HAP-1 (cell line): ENCODE results near the gene HINFP.
A peak's percentile ranks its signal among the peaks of the same experiment; 100 is the strongest.
"Not testable (repeated sequence)": the region's sequence is repeated elsewhere in the genome, so short reads cannot be mapped to it uniquely, and the experiment has no call there.

Experiments used
- DNase-seq, 2 experiments: peaks; one replicate each; pipeline ENCODE4 v3.0.0-alpha.2; 2016 to 2020; ENCODE audit warnings: low spot score in 2 of 2
- H3K27me3 ChIP-seq: fragments of 250-450 bp; sonication (Bioruptor Pico); 2 replicates; pipeline ENCODE4 v1.5.1; 2020; ENCODE audit warnings: low read depth, mild to moderate bottlenecking, moderate library complexity
- H3K36me3 ChIP-seq: fragments of 250-450 bp; sonication (Bioruptor Pico); replicated peaks from 2 replicates; pipeline ENCODE4 v1.5.1; 2020; ENCODE audit warnings: mild to moderate bottlenecking
- H3K4me1 ChIP-seq: fragments of 250-450 bp; sonication (Bioruptor Pico); 2 replicates; pipeline ENCODE4 v1.5.1; 2020; ENCODE audit warnings: mild to moderate bottlenecking
- H3K4me3 ChIP-seq: fragments of 250-450 bp; sonication (Bioruptor Pico); 2 replicates; pipeline ENCODE4 v1.5.1; 2020; ENCODE audit warnings: mild to moderate bottlenecking, moderate library complexity
- H3K9me3 ChIP-seq: fragments of 250-450 bp; sonication (Bioruptor Pico); 2 replicates; pipeline ENCODE4 v1.5.1; 2020; ENCODE audit warnings: mild to moderate bottlenecking, moderate library complexity
- in situ Hi-C: fragments of 300-500 bp; cut with MboI; formaldehyde crosslinking; loops from 3 replicates; pipeline ENCODE4 v1.14.3; 2020; ENCODE audit warnings: low sequenced_read_pairs, inconsistent platforms, mixed read lengths

The HINFP gene

GRCh38 chr11:119116601-119117000 lies 4.8 kb upstream of the HINFP start:
- Histone ChIP-seq H3K36me3 (peaks cover 21% of the 10 kb centered on the region), H3K9me3 (no peaks in the 10 kb centered on the region), H3K27me3 (no peaks in the 10 kb centered on the region), H3K4me1 (peaks cover 9% of the 10 kb centered on the region), H3K4me3 (no peak overlapping the region)
- in situ Hi-C loops: no loop called here
- no peak for DNase-seq

DNA sequence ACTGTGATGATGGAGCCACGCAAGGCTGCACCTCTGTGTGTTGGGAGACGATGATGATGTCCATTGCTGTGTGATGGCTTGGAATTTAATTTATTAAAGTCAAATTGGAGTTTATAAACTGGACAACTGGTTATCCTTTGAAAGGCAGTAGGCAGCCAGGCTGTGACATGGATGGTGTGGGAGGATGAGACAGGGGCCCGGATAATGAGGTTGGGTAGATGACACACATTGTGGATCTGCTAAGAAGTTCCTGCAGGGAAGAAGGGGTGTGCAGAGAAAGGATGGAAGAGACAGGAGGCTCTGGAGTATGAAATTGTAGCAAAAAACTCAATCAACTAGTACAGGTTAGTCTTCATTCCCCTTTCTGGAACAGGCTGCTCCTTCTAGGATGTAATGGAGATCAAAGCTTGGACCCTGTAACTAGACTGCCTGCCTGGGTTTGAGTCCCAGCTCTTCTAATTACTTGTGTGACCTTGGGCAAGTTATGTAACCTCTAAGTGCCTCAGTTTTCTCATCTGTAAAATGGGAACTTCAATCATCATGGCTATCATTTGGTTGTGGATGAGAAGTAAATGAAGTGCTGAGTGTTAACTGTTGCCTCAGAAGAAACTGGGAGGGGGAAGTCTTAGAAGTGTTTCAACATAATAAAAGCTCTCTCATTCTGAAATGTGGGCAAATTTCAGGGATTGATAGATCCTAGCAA lies 4.2 kb upstream of the HINFP start:
- Histone ChIP-seq H3K27me3 (no peaks in the 10 kb centered on the region), H3K4me1 (peaks cover 10% of the 10 kb centered on the region), H3K4me3 (no peak overlapping the region), H3K9me3 (no peaks in the 10 kb centered on the region), H3K36me3 (peaks cover 20% of the 10 kb centered on the region)
- in situ Hi-C loops: no loop called here
- no peak for DNase-seq

- Histone ChIP-seq H3K36me3 (peaks cover 14% of the 10 kb centered on the region), H3K4me3 (no peak overlapping the region), H3K27me3 (no peaks in the 10 kb centered on the region), H3K4me1 (peaks cover 13% of the 10 kb centered on the region), H3K9me3 (no peaks in the 10 kb centered on the region)
- in situ Hi-C loops: no loop called here
- no peak for DNase-seq
Measured at GRCh38 chr11:119118227-119118626, 3.2 kb upstream of the HINFP start.

GRCh38 chr11:119118946-119119345 lies 2.4 kb upstream of the HINFP start:
- H3K4me1 ChIP-seq: peaks cover 13% of the 10 kb centered on the region
- H3K4me3 ChIP-seq: no peak overlapping the region
- no peaks in the 10 kb centered on the region for H3K27me3 ChIP-seq
- H3K9me3 ChIP-seq: no peaks in the 10 kb centered on the region
- DNase-seq: no peak
- in situ Hi-C loops: no loop called here
- H3K36me3 ChIP-seq: peaks cover 14% of the 10 kb centered on the region

- peaks cover 13% of the 10 kb centered on the region for H3K4me1 ChIP-seq
- peak overlapping the region; percentile 83 for H3K4me3 ChIP-seq
- peaks cover 17% of the 10 kb centered on the region for H3K36me3 ChIP-seq
- in situ Hi-C loops: no loop called here
- H3K9me3 ChIP-seq: no peaks in the 10 kb centered on the region
- peak; percentile 61 to 74 for DNase-seq
- H3K27me3 ChIP-seq: no peaks in the 10 kb centered on the region
Measured at GRCh38 chr11:119120639-119121007, 757 bp upstream of the HINFP start.

GRCh38 chr11:119121811-119122124 lies 388 bp downstream of the HINFP start:
- peak overlapping the region; percentile 83 for H3K4me3 ChIP-seq
- in situ Hi-C loops: no loop called here

GRCh38 chr11:119125821-119126220 lies 4.4 kb downstream of the HINFP start:
- DNase-seq: no peak
- in situ Hi-C loops: no loop called here
- Histone ChIP-seq H3K27me3 (no peaks in the 10 kb centered on the region), H3K4me3 (no peak overlapping the region), H3K4me1 (peaks cover 7% of the 10 kb centered on the region), H3K9me3 (no peaks in the 10 kb centered on the region), H3K36me3 (peaks cover 29% of the 10 kb centered on the region)

More at GRCh38 chr11:119121811-119122124, 388 bp downstream of the HINFP start:
- no peaks in the 10 kb centered on the region for H3K9me3 ChIP-seq
- H3K4me1 ChIP-seq: peaks cover 13% of the 10 kb centered on the region
- H3K27me3 ChIP-seq: no peaks in the 10 kb centered on the region
- H3K36me3 ChIP-seq: peaks cover 19% of the 10 kb centered on the region
- DNase-seq: no peak

- peaks cover 4% of the 10 kb centered on the region for H3K4me1 ChIP-seq
- H3K36me3 ChIP-seq: peaks cover 32% of the 10 kb centered on the region
- no peak overlapping the region for H3K4me3 ChIP-seq
- no peaks in the 10 kb centered on the region for H3K9me3 ChIP-seq
- in situ Hi-C loops: no loop called here
- no peaks in the 10 kb centered on the region for H3K27me3 ChIP-seq
- DNase-seq: no peak
Measured at GRCh38 chr11:119126675-119127268, 5.4 kb downstream of the HINFP start.

DNA sequence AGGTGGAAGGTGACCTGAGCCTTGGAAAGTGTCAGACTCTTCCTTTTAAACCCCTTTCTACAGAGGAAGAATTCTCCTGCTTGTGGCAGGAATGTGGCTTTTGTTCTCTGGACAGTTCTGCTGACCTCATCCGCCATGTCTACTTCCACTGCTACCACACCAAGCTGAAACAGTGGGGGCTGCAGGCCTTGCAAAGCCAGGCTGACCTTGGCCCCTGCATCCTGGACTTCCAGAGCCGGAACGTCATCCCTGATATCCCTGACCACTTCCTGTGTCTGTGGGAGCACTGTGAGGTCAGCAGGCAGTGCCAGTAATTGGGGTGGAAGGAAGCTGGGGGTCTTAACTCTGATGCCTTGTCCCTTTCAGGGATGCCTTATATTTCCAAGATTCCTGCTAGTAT lies 9.3 kb downstream of the HINFP start:
- Histone ChIP-seq H3K36me3 (peaks cover 42% of the 10 kb centered on the region), H3K9me3 (no peaks in the 10 kb centered on the region), H3K4me1 (no peaks in the 10 kb centered on the region), H3K4me3 (no peak overlapping the region), H3K27me3 (no peaks in the 10 kb centered on the region)
- DNase-seq: no peak
- in situ Hi-C loops: no loop called here

DNA sequence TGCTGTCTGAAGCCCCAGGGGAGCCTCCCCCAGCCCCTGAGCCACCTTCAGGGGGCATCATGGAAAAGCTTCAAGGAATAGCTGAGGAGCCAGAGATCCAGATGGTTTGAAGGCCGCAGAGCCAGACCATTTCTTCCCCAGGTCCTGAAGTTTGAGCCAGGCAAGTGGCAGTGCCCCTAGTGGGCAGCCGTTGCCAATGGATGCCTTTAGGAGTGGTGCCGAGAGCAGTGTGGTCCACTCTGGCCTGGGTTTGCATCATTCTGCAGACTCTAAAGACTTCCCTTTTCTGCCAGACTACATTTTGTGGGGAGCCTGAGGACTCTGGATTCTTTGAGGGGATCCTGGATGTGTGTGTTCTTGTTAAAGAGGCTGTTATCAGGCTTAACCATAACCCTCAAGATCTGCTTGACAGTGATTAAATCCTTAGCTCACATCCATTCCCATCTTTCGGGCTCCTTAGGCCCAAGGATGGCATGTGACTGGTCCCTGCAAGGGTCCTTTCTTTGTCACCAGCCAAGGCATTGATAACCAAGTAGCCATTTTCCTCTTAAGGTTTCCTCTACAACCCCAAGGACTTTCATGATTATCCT lies 13.1 kb downstream of the HINFP start:
- DNase-seq: no peak
- H3K9me3 ChIP-seq: no peaks in the 10 kb centered on the region
- H3K27me3 ChIP-seq: no peaks in the 10 kb centered on the region
- H3K4me3 ChIP-seq: no peak overlapping the region
- peaks cover 36% of the 10 kb centered on the region for H3K36me3 ChIP-seq
- in situ Hi-C loops: no loop called here
- no peaks in the 10 kb centered on the region for H3K4me1 ChIP-seq

- in situ Hi-C loops, DNase-seq, H3K9me3 ChIP-seq, H3K36me3 ChIP-seq, H3K4me1 ChIP-seq, H3K27me3 ChIP-seq, H3K4me3 ChIP-seq: not testable (repeated sequence)
Measured at GRCh38 chr11:119139276-119139675, 17.9 kb downstream of the HINFP start.

DNA sequence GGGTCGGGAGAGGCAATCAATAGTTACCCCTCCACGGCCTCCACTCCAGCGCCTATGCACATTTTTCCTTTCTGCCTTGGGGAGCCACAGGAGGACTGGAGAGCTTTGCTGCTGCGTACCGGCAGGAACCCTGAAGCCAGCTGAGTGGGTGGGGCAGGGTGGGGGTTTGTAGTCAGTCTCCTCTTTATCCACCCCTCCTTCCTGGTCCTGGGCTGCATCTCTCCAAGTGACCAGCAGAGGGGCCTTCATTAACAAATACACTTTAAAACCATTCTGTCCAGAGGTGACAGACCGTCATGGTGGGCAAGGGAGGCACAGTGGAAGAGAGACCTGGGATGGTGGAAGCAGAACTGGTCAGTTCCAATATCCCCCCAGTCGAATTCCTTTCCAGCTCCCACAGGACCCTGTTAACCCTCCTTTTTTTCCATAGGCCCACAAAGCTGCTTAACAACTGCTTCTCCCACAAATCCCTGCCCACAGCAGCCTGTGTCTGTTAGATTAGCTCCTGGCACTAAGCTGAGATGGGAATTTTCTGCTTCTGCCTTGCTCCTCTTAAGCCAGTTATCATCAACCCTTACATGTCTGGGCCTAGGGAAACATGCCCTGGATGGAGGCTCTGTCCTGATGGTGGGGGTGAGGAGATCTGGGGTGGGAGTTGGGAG lies 23.6 kb downstream of the HINFP start:
- Histone ChIP-seq H3K27me3 (no peaks in the 10 kb centered on the region), H3K4me3 (no peak overlapping the region), H3K36me3 (no peaks in the 10 kb centered on the region), H3K4me1 (peaks cover 4% of the 10 kb centered on the region; the same call in 1 of the 2 replicates), H3K9me3 (no peaks in the 10 kb centered on the region)
- peak; percentile 87 to 89 for DNase-seq
- in situ Hi-C loops: no loop called here

DNA sequence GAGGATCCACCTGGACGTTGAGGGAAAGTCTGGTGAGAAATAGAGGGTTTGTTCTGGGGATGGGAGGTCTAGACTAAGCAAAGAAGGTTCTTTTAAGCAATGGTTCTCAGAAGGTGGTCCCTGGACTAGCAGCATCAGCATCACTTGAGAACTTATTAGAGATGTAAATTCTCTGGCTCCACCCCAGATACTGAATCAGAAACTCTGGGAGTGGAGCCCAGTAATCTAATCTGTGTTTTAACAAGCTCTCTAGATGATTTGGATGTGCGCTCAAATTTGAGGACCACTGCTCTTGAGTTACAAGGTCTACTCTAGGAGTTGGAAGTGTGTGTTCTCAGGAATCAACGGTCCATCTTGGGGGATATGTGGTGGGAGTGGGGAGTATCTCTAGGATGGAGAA lies 24.2 kb downstream of the HINFP start:
- Histone ChIP-seq H3K4me3 (no peak overlapping the region), H3K27me3 (no peaks in the 10 kb centered on the region), H3K36me3 (no peaks in the 10 kb centered on the region), H3K4me1 (peaks cover 4% of the 10 kb centered on the region; the same call in 1 of the 2 replicates), H3K9me3 (no peaks in the 10 kb centered on the region)
- DNase-seq: no peak
- in situ Hi-C loops: no loop called here
